ENCODE results near the gene MAPKAP1.

GRCh38 chr9:125565126-125565525 is 141.9 kb downstream of the MAPKAP1 start:
- TF ChIP-seq CTCF (IDR thresholded peaks at IDR 0.05; ENCODE audit: borderline replicate concordance, extremely low read depth, low read length, poor library complexity, severe bottlenecking) (no peak), EZH2 (IDR thresholded peaks at IDR 0.05; ENCODE audit: borderline replicate concordance, low read depth, low read length, severe bottlenecking) (no peak)

Measured in DND-41 (cell line).